ENCODE results near the gene ZNF618. TPM values are rescaled to one million over a fixed set of nuclear protein-coding genes. Genes with fewer than 3 reads are reported as not detected.

ZNF618 gene
- total and polyA plus RNA-seq, 2 experiments from 2014 or later, result 12.1 to 22.1 TPM

DNA sequence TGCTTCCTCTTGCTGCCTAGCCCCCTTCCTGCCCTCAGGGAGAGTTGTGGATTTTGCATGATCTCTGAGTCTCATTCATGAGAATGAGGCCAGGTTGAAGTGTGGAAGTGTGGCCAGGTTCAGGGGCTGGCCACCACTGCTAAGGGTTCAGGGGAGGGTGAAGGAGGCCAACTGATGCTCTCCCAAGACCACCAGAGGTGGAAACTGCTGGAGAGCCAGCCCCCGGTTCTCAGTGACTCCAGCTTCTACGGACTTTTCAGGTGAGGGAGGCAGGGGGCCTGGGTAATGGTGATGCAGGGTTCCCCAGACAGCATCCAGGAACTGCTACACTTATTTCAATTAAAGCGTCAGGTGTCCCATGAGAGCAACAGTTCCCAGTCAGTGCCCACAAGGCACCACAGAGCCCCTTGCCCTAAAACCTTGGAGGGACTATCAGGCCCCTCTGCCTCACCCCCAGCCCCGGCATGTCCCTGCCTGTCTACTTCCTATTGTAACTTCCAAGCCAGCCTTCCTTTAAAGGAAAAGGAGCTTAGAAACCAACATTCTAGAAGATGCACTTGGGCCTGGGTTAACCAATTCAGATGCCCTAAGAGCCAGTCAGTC, 151.9 kb downstream of the ZNF618 start:
- peaks cover 4% of the 10 kb centered on the region for H3K27me3 Mint-ChIP-seq (ENCODE audit: insufficient read depth, low read depth, poor library complexity)
- Histone ChIP-seq H4K20me1 (replicated peaks; ENCODE audit: insufficient read depth) (no peaks in the 10 kb centered on the region), H3F3A (replicated peaks; ENCODE audit: low read depth) (no peaks in the 10 kb centered on the region), H3K4me3 (no peak overlapping the region), H3K9me2 (ENCODE audit: insufficient read depth) (no peaks in the 10 kb centered on the region), H3K4me1 (ENCODE audit: insufficient read depth) (no peaks in the 10 kb centered on the region), H3K27ac (ENCODE audit: low read depth) (no peak overlapping the region), H2AFZ (no peak overlapping the region), H3K79me2 (replicated peaks; ENCODE audit: insufficient read depth) (no peaks in the 10 kb centered on the region), H3K36me3 (ENCODE audit: insufficient read depth) (no peaks in the 10 kb centered on the region; the same call in 1 of the 2 replicates), H3K4me2 (no peak overlapping the region), H3K27me3 (ENCODE audit: insufficient read depth) (no peaks in the 10 kb centered on the region)
- no peak overlapping the region for H3K4me3 Mint-ChIP-seq
- H3K9me3 Mint-ChIP-seq, result peaks cover 15% of the 10 kb centered on the region
- peaks cover 51% of the 10 kb centered on the region for H3K36me3 Mint-ChIP-seq (ENCODE audit: low read depth)
- DNase-seq (ENCODE audit: low spot score) (no peak), ATAC-seq (no peak)
- no peak overlapping the region for H3K27ac Mint-ChIP-seq
- peaks cover 6% of the 10 kb centered on the region for H3K4me1 Mint-ChIP-seq
- TF ChIP-seq CREB1 (CRISPR knock-in tag; IDR thresholded peaks at IDR 0.05; ENCODE audit: low read depth) (no peak), POLR2AphosphoS5 (IDR thresholded peaks at IDR 0.05; ENCODE audit: low read depth) (no peak), ZNF331 (CRISPR knock-in tag; IDR thresholded peaks at IDR 0.05; ENCODE audit: low read depth) (no peak), EZH2 (IDR thresholded peaks at IDR 0.05; ENCODE audit: low read depth, unreplicated experiment) (no peak), JUNB (IDR thresholded peaks at IDR 0.05; ENCODE audit: unreplicated experiment) (no peak), CTCF (conservative IDR thresholded peaks at IDR 0.05; ENCODE audit: low read depth in 2 of 2) (no peak), ETS1 (IDR thresholded peaks at IDR 0.05) (no peak), STAT1 (IDR thresholded peaks at IDR 0.05; ENCODE audit: unreplicated experiment) (no peak), ZNF114 (CRISPR knock-in tag; IDR thresholded peaks at IDR 0.05) (no peak), NANOG (IDR thresholded peaks at IDR 0.05; ENCODE audit: borderline replicate concordance) (no peak), EZH2phosphoT487 (IDR thresholded peaks at IDR 0.05; ENCODE audit: unreplicated experiment) (no peak)
- TF ChIP-seq, protein P1, sequence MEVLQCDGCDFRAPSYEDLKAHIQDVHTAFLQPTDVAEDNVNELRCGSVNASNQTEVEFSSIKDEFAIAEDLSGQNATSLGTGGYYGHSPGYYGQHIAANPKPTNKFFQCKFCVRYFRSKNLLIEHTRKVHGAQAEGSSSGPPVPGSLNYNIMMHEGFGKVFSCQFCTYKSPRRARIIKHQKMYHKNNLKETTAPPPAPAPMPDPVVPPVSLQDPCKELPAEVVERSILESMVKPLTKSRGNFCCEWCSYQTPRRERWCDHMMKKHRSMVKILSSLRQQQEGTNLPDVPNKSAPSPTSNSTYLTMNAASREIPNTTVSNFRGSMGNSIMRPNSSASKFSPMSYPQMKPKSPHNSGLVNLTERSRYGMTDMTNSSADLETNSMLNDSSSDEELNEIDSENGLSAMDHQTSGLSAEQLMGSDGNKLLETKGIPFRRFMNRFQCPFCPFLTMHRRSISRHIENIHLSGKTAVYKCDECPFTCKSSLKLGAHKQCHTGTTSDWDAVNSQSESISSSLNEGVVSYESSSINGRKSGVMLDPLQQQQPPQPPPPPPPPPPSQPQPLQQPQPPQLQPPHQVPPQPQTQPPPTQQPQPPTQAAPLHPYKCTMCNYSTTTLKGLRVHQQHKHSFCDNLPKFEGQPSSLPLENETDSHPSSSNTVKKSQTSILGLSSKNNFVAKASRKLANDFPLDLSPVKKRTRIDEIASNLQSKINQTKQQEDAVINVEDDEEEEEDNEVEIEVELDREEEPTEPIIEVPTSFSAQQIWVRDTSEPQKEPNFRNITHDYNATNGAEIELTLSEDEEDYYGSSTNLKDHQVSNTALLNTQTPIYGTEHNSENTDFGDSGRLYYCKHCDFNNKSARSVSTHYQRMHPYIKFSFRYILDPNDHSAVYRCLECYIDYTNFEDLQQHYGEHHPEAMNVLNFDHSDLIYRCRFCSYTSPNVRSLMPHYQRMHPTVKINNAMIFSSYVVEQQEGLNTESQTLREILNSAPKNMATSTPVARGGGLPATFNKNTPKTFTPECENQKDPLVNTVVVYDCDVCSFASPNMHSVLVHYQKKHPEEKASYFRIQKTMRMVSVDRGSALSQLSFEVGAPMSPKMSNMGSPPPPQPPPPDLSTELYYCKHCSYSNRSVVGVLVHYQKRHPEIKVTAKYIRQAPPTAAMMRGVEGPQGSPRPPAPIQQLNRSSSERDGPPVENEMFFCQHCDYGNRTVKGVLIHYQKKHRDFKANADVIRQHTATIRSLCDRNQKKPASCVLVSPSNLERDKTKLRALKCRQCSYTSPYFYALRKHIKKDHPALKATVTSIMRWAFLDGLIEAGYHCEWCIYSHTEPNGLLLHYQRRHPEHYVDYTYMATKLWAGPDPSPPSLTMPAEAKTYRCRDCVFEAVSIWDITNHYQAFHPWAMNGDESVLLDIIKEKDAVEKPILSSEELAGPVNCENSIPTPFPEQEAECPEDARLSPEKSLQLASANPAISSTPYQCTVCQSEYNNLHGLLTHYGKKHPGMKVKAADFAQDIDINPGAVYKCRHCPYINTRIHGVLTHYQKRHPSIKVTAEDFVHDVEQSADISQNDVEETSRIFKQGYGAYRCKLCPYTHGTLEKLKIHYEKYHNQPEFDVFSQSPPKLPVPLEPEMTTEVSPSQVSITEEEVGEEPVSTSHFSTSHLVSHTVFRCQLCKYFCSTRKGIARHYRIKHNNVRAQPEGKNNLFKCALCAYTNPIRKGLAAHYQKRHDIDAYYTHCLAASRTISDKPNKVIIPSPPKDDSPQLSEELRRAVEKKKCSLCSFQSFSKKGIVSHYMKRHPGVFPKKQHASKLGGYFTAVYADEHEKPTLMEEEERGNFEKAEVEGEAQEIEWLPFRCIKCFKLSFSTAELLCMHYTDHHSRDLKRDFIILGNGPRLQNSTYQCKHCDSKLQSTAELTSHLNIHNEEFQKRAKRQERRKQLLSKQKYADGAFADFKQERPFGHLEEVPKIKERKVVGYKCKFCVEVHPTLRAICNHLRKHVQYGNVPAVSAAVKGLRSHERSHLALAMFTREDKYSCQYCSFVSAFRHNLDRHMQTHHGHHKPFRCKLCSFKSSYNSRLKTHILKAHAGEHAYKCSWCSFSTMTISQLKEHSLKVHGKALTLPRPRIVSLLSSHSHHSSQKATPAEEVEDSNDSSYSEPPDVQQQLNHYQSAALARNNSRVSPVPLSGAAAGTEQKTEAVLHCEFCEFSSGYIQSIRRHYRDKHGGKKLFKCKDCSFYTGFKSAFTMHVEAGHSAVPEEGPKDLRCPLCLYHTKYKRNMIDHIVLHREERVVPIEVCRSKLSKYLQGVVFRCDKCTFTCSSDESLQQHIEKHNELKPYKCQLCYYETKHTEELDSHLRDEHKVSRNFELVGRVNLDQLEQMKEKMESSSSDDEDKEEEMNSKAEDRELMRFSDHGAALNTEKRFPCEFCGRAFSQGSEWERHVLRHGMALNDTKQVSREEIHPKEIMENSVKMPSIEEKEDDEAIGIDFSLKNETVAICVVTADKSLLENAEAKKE (CRISPR knock-in tag; IDR thresholded peaks at IDR 0.05), result no peak
- TF ChIP-seq, protein P2, sequence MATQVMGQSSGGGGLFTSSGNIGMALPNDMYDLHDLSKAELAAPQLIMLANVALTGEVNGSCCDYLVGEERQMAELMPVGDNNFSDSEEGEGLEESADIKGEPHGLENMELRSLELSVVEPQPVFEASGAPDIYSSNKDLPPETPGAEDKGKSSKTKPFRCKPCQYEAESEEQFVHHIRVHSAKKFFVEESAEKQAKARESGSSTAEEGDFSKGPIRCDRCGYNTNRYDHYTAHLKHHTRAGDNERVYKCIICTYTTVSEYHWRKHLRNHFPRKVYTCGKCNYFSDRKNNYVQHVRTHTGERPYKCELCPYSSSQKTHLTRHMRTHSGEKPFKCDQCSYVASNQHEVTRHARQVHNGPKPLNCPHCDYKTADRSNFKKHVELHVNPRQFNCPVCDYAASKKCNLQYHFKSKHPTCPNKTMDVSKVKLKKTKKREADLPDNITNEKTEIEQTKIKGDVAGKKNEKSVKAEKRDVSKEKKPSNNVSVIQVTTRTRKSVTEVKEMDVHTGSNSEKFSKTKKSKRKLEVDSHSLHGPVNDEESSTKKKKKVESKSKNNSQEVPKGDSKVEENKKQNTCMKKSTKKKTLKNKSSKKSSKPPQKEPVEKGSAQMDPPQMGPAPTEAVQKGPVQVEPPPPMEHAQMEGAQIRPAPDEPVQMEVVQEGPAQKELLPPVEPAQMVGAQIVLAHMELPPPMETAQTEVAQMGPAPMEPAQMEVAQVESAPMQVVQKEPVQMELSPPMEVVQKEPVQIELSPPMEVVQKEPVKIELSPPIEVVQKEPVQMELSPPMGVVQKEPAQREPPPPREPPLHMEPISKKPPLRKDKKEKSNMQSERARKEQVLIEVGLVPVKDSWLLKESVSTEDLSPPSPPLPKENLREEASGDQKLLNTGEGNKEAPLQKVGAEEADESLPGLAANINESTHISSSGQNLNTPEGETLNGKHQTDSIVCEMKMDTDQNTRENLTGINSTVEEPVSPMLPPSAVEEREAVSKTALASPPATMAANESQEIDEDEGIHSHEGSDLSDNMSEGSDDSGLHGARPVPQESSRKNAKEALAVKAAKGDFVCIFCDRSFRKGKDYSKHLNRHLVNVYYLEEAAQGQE (IDR thresholded peaks at IDR 0.05; ENCODE audit: unreplicated experiment), result no peak
